NCI-H1105 treated with DMSO at 0.1 percent for 48 hours (cell line): ENCODE results near the gene FAM107A.

Experiments used
- DNase-seq: peaks from one replicate; lab custom pipeline; 2025; lab: John Stamatoyannopoulos, UW

The FAM107A gene

DNA sequence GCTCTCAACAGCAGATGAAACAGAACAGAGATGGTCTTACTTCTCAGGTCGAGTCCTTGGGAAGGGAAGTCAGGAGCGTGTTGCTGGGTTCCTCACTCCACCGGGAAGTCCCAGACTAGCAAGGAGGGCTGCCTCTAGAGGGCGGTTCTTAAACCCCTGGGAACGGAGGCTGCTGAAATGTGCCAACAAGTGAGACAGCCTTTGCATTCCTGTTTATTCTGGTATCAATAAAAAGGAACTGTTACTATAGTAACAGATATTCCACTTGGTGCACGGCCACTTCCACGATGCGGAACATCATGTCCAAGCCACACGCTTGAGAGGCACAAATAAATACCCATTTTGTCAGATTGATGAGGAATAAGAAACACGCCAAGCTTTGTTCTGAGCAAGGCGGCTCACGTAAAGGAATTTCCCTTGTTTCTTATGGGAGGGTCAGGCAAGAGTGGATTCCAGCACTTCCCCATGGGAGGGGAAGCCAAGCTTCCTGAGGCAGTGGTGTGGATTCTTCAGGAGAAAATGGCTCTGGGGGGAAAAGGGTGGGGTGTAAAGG, at the start of gene FAM107A:
Gene FAM107A, minus strand, starts transcription at position 123 of the 553 bp plus-strand sequence. CDS start 7,531 bp downstream, outside the sequence.
- DNase-seq, result no peak

- DNase-seq, result no peak
These were observed 48.1 kb upstream of the FAM107A start for GRCh38 chr3:58625196-58625824.

DNA sequence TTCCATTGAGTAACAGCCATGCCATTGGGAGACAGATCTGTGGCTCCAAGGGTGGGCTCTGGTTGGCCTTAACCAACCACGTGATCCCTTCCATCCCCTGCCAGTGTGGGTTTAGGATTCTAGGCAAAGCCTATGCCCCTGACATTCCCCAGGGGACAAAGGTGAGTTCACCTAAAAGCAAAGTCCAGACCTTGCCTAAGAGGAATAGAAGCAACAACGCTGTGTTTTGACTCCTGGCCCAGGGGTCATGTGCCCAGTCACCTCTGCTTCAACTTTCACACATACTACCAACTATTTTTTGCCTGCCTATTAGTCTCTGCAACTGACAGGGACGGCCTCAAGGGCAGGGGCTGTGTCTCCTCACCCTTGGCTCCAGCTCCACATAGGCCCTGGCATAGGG, 47.4 kb upstream of the FAM107A start:
- DNase-seq, result no peak

GRCh38 chr3:58623961-58624360, 46.8 kb upstream of the FAM107A start:
- no peak for DNase-seq

DNA sequence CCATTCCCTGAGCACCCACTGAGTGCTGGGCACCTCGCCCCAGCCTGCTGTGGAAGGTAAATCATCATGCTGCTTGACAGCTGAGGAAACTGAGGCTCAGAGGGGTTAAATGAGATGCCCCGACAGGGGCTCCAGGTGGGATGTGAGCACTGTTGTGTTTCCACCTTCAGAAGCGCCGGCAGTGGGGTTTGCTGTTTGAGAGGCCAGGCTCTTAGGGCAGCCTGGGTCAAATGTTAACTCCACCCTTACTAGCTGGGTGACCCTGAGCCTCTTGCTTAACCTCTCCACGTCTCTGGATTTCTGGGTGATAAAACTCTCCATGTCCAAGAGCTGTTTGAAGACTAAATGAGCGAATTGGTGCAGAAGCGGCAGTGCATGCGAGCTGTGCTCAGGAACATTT, 46.3 kb upstream of the FAM107A start:
- no peak for DNase-seq

GRCh38 chr3:58622892-58623291, 45.7 kb upstream of the FAM107A start:
- DNase-seq, result no peak

GRCh38 chr3:58622436-58622835, 45.2 kb upstream of the FAM107A start:
- no peak for DNase-seq

GRCh38 chr3:58621086-58621830, 44.1 kb upstream of the FAM107A start:
- no peak for DNase-seq

GRCh38 chr3:58620421-58620820, 43.2 kb upstream of the FAM107A start:
- no peak for DNase-seq

DNA sequence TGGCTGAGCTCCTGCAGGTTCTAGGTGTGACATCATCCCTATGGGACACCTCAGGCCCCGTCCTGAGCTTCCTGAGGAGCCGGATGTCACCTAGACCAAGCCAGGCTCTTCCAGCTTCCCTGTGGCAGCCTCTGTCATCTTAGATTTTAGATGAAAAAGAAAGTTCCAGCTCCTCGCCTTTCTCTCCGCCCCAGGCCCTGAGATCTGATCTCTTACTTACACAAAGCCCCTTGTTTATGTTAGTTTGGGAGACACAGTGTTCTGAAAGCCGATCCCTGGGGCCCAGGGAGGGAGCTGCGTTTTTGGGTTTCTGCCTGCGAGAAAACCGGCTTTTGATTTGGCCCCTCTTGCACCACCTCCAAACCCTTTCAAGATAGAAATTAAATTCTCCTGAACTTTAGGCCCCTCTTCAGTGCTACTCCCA, 40.2 kb upstream of the FAM107A start:
- DNase-seq, result no peak

GRCh38 chr3:58613236-58614132, 36.3 kb upstream of the FAM107A start:
- no peak for DNase-seq

GRCh38 chr3:58612830-58613229, 35.6 kb upstream of the FAM107A start:
- DNase-seq, result no peak

DNA sequence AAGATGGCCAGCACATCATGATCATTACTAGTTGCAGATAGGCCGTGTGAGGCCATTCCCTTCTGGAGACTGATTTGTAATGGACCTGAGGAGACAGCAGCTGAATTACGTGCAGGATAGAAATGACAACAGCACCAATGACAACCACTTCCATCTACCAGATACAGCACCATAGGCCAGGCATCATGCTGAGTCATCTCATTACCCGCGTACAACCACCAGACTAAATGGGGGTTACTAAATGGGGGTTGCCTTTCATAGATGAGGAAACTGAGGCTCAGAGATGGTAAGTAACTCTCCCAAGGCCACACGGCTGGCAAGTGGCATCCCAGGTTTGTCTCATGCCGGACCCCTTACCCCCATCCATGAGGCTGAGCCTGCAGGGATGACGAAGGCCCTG, 32.8 kb upstream of the FAM107A start:
- DNase-seq, result no peak

- DNase-seq, result peak; percentile 84
These were observed 31.5 kb upstream of the FAM107A start for GRCh38 chr3:58608648-58609047.

- DNase-seq, result no peak
These were observed 30.6 kb upstream of the FAM107A start for GRCh38 chr3:58607816-58608215.

DNA sequence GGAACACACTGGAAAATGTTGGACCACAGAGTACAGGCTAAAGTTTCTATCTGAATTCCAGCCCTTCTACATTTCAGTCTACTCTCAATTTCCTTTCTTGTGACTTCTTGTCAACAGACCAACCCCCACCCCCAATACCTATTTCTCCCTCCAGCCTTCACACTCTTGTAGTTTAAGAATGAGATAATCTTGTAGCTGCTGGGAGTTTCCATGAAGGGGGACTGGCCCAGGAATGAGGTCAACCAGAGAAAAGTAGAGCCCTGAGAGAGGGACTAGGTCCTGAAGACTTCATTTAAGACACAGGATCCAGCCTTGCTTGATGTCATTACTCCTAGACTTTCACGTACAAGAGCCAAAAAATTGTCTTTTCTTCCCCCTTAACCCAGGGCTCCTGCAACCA, 29.5 kb upstream of the FAM107A start:
- DNase-seq, result no peak

DNA sequence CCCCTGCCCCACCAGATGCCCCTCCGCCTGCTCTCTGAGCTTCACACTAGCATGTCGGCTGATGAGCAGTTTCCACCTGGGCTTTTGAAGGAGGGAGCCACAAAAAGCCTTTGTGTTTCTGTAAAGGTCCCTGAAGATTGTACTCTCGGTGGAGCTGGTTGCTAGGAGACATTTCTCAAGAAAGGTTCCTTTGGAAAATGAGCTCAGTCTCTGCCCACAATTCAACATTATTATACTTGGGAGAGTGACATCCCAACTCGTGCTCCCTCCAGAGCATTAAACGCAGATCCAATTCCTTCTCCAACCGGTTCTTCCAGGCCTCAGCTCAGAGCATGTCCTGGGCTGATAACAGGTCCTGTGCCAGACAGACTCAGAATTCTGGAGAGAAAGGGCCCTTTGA, 26.8 kb upstream of the FAM107A start:
- no peak for DNase-seq

GRCh38 chr3:58603606-58604005, 26.4 kb upstream of the FAM107A start:
- no peak for DNase-seq

DNA sequence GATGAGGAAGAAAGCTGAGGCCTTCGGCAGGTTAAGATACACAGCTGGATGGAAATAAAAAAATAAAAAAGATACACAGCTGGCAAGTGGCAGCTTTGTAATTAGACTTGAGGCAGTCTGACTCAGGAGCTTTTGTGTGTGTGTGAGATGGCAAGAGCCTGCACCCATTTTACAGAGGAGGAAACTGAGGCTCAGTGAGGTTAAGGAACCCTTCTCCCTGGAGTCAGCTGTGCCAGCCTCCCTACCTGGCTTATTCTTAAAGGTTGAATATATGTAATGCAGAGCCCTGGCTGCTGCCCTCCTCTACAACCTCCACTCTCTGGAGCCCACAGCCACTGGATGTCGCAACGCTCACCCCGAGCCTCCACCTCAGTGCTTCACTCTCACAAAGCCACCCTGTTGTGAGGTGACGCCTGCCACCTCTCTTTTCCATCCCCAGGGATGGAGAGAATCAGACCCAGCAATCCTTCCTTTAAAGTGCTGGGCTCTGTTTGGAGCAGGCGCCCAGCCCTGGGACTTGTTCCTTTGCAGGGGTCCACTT, 20.6 kb upstream of the FAM107A start:
- no peak for DNase-seq

DNA sequence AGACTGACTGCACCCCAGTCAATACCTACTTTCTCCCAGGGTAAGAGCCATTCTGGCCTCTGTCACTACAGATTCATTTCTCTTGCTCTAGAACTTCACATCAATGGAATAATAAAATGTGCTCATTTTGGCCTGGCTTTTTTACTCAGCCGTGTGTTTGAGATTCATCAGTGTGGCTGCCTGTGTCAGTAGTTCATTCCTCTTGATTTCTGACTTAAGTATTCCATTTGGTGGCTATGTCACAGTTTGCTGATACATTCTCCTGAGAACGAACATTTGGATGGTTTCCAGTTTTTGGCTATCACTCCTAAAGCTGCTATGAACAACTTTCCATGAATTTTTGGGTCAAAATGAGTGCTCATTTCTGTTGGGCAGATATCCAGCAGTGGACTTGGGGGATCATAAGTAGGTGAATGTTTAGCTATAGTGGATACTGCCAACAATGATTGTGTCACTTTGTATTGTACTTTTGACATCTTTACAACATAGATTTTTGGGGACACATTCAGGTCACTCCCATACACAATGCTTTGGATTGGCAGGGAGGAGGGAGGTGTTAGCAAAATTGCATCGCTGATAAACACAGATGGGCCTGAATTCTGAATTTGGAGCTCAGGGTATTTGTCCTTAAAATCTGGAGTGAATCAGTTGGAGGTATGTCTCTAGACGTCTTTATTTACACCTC, 19.8 kb upstream of the FAM107A start:
- no peak for DNase-seq

GRCh38 chr3:58594117-58594516, 16.9 kb upstream of the FAM107A start:
- DNase-seq, result no peak
